Measurements from ENCODE around the gene NPHP4. TPM values are rescaled to one million over a fixed set of nuclear protein-coding genes. Genes with fewer than 3 reads are reported as not detected.
"Not testable (repeated sequence)": the region's sequence is repeated elsewhere in the genome, so short reads cannot be mapped to it uniquely, and the experiment has no call there.

NPHP4 gene
- total RNA-seq, 1 donor from 2014 or later = 16.1 TPM

DNA sequence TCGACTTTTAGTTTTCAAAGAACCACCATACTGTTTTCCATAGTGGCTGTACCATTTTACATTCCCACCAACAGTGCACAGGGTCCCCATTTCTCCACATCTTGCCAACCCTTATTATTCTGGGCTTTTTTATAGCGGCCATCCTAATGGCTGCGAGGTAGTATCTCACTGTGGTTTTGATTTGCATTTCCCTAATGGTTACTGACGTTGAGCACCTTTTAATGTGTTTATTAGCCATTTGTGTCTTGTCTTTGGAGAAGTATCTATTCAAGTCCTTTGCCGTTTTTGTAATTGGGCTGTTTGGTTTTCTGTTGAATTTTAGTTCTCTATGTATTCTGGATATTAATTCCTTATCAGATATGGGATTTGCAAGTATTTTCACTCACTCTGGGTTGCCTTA lies 31.1 kb upstream of the NPHP4 start:
- TF ChIP-seq, protein P1, sequence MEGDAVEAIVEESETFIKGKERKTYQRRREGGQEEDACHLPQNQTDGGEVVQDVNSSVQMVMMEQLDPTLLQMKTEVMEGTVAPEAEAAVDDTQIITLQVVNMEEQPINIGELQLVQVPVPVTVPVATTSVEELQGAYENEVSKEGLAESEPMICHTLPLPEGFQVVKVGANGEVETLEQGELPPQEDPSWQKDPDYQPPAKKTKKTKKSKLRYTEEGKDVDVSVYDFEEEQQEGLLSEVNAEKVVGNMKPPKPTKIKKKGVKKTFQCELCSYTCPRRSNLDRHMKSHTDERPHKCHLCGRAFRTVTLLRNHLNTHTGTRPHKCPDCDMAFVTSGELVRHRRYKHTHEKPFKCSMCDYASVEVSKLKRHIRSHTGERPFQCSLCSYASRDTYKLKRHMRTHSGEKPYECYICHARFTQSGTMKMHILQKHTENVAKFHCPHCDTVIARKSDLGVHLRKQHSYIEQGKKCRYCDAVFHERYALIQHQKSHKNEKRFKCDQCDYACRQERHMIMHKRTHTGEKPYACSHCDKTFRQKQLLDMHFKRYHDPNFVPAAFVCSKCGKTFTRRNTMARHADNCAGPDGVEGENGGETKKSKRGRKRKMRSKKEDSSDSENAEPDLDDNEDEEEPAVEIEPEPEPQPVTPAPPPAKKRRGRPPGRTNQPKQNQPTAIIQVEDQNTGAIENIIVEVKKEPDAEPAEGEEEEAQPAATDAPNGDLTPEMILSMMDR (IDR thresholded peaks at IDR 0.05) = no peak
- intact Hi-C loops (cut with DNase I) = no loop called here

DNA sequence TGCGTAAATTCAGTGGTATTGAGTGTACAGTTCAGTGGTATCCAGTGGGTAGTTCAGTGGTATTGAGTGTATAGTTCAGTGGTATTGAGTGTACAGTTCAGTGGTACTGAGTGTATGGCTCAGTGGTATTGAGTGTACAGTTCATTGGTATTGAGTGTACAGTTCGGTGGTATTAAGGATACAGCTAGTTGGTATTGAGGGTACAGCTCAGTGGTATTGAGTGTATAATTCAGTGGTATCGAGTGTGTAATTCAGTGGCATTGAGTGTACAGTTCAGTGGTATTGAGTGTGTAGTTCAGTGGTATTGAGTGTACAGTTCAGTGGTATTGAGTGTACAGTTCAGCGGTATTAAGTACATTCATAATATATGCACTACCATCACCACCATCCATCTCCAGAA lies 30.0 kb upstream of the NPHP4 start:
- Histone ChIP-seq H3K27ac (no peak overlapping the region), H3K9me3 (no peaks in the 10 kb centered on the region), H3K27me3 (ENCODE audit: low read depth) (no peaks in the 10 kb centered on the region), H3K4me1 (peaks cover 8% of the 10 kb centered on the region), H3K4me3 (no peak overlapping the region), H3K36me3 (no peaks in the 10 kb centered on the region)
- intact Hi-C loops (cut with DNase I) = no loop called here
- ATAC-seq (no peak), DNase-seq (no peak)
- TF ChIP-seq, protein P1 (IDR thresholded peaks at IDR 0.05) = no peak

More for the DNA sequence above, 31.1 kb upstream of the NPHP4 start:
- ATAC-seq = no peak
- no peaks in the 10 kb centered on the region for H3K27me3 ChIP-seq (ENCODE audit: low read depth)
- peaks cover 8% of the 10 kb centered on the region for H3K4me1 ChIP-seq
- DNase-seq = no peak
- H3K27ac ChIP-seq = no peak overlapping the region
- H3K4me3 ChIP-seq = no peak overlapping the region
- no peaks in the 10 kb centered on the region for H3K9me3 ChIP-seq
- H3K36me3 ChIP-seq = no peaks in the 10 kb centered on the region

DNA sequence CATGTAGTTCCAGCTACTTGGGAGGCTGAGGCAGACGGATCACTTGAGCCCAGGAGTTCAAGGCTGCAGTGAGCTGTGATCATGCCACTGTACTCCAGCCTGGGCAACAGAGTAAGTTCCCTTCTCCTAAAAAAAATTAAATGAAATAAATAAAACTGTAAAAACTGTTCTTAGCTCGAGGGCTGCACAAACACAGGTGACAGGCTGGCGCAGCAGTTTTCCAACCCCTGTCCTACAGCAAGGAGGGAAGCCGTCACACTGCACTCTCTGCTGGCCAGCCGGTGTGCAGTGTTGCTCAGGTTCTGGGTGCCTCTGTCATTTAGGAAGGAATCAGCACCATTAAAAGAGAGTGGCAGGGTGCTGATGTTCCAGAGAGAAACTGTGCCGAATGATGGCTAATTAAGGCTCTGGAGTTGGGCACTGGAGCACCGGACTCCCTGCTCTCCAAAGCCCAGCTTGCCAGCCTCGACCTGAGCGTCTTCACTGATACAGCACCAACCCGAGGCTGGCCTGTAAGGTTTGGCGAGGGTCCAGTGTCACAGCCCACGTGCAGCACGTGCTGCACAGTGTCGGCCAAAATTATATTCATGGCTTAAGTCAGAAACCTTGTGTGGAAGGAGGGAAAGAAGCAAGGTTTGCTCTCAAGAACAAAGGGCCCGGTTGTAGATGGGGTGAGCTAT lies 27.1 kb upstream of the NPHP4 start:
- DNase-seq (no peak), ATAC-seq (no peak)
- no peaks in the 10 kb centered on the region for H3K4me1 ChIP-seq
- no peaks in the 10 kb centered on the region for H3K27me3 ChIP-seq (ENCODE audit: low read depth)
- TF ChIP-seq, protein P1 (IDR thresholded peaks at IDR 0.05) = no peak
- no peaks in the 10 kb centered on the region for H3K36me3 ChIP-seq
- H3K4me3 ChIP-seq = no peak overlapping the region
- no peak overlapping the region for H3K27ac ChIP-seq
- H3K9me3 ChIP-seq = no peaks in the 10 kb centered on the region
- intact Hi-C loops (cut with DNase I) = no loop called here

DNA sequence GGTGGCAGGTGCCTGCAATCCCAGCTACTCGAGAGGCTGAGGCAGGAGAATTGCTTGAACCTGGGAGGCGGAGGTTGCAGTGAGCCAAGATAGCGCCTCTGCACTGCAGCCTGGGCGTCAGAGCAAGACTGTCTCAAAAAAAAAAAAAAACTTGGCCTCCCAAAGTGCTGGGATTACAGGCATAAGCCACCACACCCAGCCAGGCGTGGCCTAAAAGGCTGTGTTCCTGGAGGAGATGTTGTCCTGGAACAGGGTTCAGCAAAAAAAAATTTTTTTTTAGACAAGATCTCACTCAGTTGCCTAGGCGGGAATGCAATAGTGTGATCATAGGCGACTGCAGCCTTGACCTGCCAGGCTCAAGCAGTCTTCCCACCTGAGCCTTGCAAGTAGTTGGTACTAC lies 25.4 kb upstream of the NPHP4 start:
- H3K4me1 ChIP-seq; H3K36me3 ChIP-seq; H3K27me3 ChIP-seq (ENCODE audit: low read depth); H3K9me3 ChIP-seq; DNase-seq; ATAC-seq; H3K4me3 ChIP-seq; H3K27ac ChIP-seq; intact Hi-C loops (cut with DNase I): not testable (repeated sequence)

DNA sequence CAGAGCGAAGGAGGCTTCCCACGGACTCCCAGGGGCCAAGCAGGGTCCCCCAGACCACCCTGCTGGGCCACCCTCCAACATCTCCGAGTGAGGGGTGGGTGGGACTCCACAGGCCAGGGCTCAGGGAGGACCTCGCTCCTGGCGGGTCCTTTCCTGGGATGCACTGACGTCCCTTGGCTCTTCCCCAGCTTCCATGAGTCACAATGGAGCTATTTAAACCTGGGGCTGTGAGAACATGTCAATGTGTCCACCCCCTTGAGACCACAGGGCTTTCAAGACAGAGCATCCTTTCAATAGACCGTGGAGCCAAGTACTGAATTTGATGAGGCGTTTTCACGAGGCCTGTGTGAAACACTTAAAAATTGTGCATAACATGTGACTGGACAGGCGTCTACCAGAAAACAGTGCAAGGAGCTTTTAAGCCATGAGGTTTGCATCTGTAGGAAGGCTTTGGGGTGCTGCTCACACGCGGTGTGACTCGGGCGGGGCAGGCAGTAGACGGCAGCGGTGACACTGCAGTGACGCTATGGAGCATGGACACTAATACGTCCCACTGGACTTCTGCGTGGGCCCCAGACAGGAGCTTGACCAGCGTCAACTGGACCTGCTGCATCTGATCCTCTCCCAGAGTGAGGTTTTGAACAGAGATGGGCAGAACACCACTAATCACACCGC lies 24.1 kb upstream of the NPHP4 start:
- no peaks in the 10 kb centered on the region for H3K36me3 ChIP-seq
- no peak for ATAC-seq
- no peak for DNase-seq
- no peaks in the 10 kb centered on the region for H3K4me1 ChIP-seq
- no peak overlapping the region for H3K4me3 ChIP-seq
- H3K9me3 ChIP-seq = no peaks in the 10 kb centered on the region
- intact Hi-C loops (cut with DNase I) = no loop called here
- no peak overlapping the region for H3K27ac ChIP-seq
- TF ChIP-seq, protein P1 (IDR thresholded peaks at IDR 0.05) = no peak
- H3K27me3 ChIP-seq (ENCODE audit: low read depth) = no peaks in the 10 kb centered on the region
